Caco-2 (cell line): ENCODE results near the gene ABCB11. TPM values are rescaled to one million over a fixed set of nuclear protein-coding genes. Genes with fewer than 3 reads are reported as not detected.

Source experiments
- BruUV-seq: library from RNA; stranded (reverse); fragments of 400-500 nt; replicated peaks from 2 replicates; lab custom pipeline; 2021; lab: Mats Ljungman, UMichigan
- CTCF ChIA-PET: fragments of 300-600 bp; sonication (Branson Sonifier 250); formaldehyde crosslinking; loops from one replicate; lab custom pipeline; 2022; ENCODE audit warnings: antibody characterized with exemption; lab: Charles Lee
- POLR2A ChIA-PET: fragments of 300-600 bp; sonication (Branson Sonifier 250); formaldehyde crosslinking; loops from one replicate; lab custom pipeline; 2022; ENCODE audit warnings: antibody characterized with exemption; lab: Charles Lee
- DNase-seq, 2 experiments: peaks; one replicate each; pipeline versions ENCODE4 v3.0.0 to v3.0.0-alpha.2; 2020 to 2022
- H3K27me3 ChIP-seq: replicated peaks from 2 replicates; pipeline ENCODE4 v1.6.0; 2011; ENCODE audit warnings: low read length; ENCODE audit not compliant: control insufficient read depth, insufficient read depth
- H3K36me3 ChIP-seq: 2 replicates; pipeline ENCODE4 v1.5.1; 2011; ENCODE audit warnings: low read length; ENCODE audit not compliant: control insufficient read depth, insufficient read depth
- H3K4me1 ChIP-seq: fragments of 250-450 bp; sonication (Bioruptor Pico); 2 replicates; pipeline ENCODE4 v1.5.1; 2020; ENCODE audit warnings: mild to moderate bottlenecking
- H3K4me3 ChIP-seq: 2 replicates; pipeline ENCODE4 v1.5.1; 2011; ENCODE audit warnings: low read depth, mild to moderate bottlenecking, control low read depth, low read length
- H3K9me3 ChIP-seq: fragments of 250-450 bp; sonication (Bioruptor Pico); 2 replicates; pipeline ENCODE4 v1.5.1; 2020; ENCODE audit warnings: mild to moderate bottlenecking, moderate library complexity
- H3K27ac Mint-ChIP-seq: one replicate; pipeline ENCODE4 v1.8.0; 2022; ENCODE audit warnings: mixed read lengths; ENCODE audit not compliant: unreplicated experiment
- H3K27me3 Mint-ChIP-seq: one replicate; pipeline ENCODE4 v1.8.0; 2022; ENCODE audit warnings: mixed read lengths; ENCODE audit not compliant: insufficient read depth, unreplicated experiment
- H3K36me3 Mint-ChIP-seq: one replicate; pipeline ENCODE4 v1.8.0; 2022; ENCODE audit warnings: mild to moderate bottlenecking, mixed read lengths; ENCODE audit not compliant: insufficient read depth, unreplicated experiment
- H3K4me1 Mint-ChIP-seq: one replicate; pipeline ENCODE4 v1.8.0; 2022; ENCODE audit warnings: low read depth, mixed read lengths; ENCODE audit not compliant: unreplicated experiment
- H3K4me3 Mint-ChIP-seq: one replicate; pipeline ENCODE4 v1.8.0; 2022; ENCODE audit warnings: mild to moderate bottlenecking, moderate library complexity, mixed read lengths; ENCODE audit not compliant: unreplicated experiment
- H3K9me3 Mint-ChIP-seq: one replicate; pipeline ENCODE4 v1.8.0; 2022; ENCODE audit warnings: mixed read lengths; ENCODE audit not compliant: unreplicated experiment
- intact Hi-C: fragments of 100-400 bp; cut with micrococcal nuclease; formaldehyde crosslinking; loops from one replicate; pipeline ENCODE4 v1.10.0; 2022; ENCODE audit not compliant: unreplicated experiment
- total RNA-seq: library from RNA; stranded (reverse); gene quantifications from 2 replicates; pipeline ENCODE4 v1.2.3, GENCODE V29; 2022
- TF ChIP-seq, protein P1 (sequence below), 2 experiments: fragments of 200-600 bp in 1 of 2; IDR thresholded peaks; 1 replicate in 1 of 2; 2 replicates in 1 of 2; pipeline versions ENCODE4 v1.5.1 to v1.8.0; 2011 to 2022; ENCODE audit warnings: antibody characterized with exemption in 1 of 2, control low read depth in 1 of 2, inconsistent platforms in 1 of 2, low read depth in 1 of 2, low read length in 1 of 2, mild to moderate bottlenecking in 1 of 2, moderate library complexity in 1 of 2; ENCODE audit not compliant: insufficient read depth in 1 of 2, severe bottlenecking in 1 of 2, unreplicated experiment in 1 of 2

The ABCB11 gene
- total RNA-seq, 1 experiment from 2014 or later: not detected

DNA sequence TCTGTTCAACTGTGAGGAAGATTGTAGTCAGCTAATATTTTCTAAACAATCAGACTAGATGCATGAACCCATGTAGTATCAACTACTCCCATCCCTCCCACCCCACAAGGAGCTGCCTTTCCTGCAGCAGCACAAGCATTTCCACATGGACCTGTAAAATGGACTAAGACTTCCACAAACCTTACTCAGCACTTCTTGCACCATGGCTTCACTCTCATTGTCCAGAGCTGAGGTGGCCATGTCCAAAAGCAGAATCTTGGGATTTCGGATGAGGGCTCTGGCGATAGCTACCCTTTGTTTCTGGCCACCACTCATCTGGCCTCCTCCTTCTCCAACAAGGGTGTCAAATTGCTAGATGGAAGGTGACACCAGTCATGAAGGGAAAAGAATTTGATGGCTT, 61.3 kb downstream of the ABCB11 start:
- no peak overlapping the region for H3K4me3 Mint-ChIP-seq
- no peak overlapping the region for H3K27ac Mint-ChIP-seq
- no peaks in the 10 kb centered on the region for H3K4me1 Mint-ChIP-seq
- no peaks in the 10 kb centered on the region for H3K36me3 Mint-ChIP-seq
- DNase-seq: no peak
- intact Hi-C loops: no loop called here
- CTCF ChIA-PET: no interaction called here
- Histone ChIP-seq H3K27me3 (no peaks in the 10 kb centered on the region), H3K4me3 (no peak overlapping the region), H3K36me3 (no peaks in the 10 kb centered on the region), H3K9me3 (no peaks in the 10 kb centered on the region), H3K4me1 (no peaks in the 10 kb centered on the region)
- peaks cover 5% of the 10 kb centered on the region for H3K27me3 Mint-ChIP-seq
- H3K9me3 Mint-ChIP-seq: no peaks in the 10 kb centered on the region
- POLR2A ChIA-PET: no interaction called here
- TF ChIP-seq, protein P1, sequence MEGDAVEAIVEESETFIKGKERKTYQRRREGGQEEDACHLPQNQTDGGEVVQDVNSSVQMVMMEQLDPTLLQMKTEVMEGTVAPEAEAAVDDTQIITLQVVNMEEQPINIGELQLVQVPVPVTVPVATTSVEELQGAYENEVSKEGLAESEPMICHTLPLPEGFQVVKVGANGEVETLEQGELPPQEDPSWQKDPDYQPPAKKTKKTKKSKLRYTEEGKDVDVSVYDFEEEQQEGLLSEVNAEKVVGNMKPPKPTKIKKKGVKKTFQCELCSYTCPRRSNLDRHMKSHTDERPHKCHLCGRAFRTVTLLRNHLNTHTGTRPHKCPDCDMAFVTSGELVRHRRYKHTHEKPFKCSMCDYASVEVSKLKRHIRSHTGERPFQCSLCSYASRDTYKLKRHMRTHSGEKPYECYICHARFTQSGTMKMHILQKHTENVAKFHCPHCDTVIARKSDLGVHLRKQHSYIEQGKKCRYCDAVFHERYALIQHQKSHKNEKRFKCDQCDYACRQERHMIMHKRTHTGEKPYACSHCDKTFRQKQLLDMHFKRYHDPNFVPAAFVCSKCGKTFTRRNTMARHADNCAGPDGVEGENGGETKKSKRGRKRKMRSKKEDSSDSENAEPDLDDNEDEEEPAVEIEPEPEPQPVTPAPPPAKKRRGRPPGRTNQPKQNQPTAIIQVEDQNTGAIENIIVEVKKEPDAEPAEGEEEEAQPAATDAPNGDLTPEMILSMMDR (IDR thresholded peaks at IDR 0.05; ENCODE audit: insufficient read depth in 1 of 2, low read depth in 1 of 2, low read length in 1 of 2, severe bottlenecking in 1 of 2, unreplicated experiment in 1 of 2): no peak
- BruUV-seq: no TSS peak

DNA sequence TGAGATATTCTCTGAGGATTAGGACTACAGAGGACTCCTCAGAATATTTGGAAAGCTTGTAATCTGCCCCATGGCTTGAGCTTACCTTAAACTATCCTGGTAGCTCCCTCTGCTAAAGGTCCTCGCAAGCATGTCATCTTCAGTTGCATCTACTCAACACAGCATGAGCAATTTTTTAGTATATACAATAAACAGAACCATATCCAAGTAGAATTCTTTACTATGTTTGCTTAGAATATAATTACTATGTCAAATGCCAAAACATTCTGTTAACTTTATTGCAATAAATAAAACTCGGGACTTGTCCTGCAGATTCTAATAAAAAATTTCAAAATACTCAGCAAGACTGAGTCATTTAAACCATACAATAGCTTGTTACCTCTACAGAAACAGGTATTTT, 62.8 kb downstream of the ABCB11 start:
- BruUV-seq: no TSS peak
- POLR2A ChIA-PET: no interaction called here
- no peaks in the 10 kb centered on the region for H3K27me3 ChIP-seq
- H3K36me3 Mint-ChIP-seq: no peaks in the 10 kb centered on the region
- no peaks in the 10 kb centered on the region for H3K9me3 ChIP-seq
- H3K9me3 Mint-ChIP-seq: no peaks in the 10 kb centered on the region
- no peak for DNase-seq
- TF ChIP-seq, protein P1 (IDR thresholded peaks at IDR 0.05; ENCODE audit: insufficient read depth in 1 of 2, low read depth in 1 of 2, low read length in 1 of 2, severe bottlenecking in 1 of 2, unreplicated experiment in 1 of 2): no peak
- no peak overlapping the region for H3K4me3 ChIP-seq
- CTCF ChIA-PET: no interaction called here
- no peaks in the 10 kb centered on the region for H3K4me1 ChIP-seq
- H3K27ac Mint-ChIP-seq: no peak overlapping the region
- intact Hi-C loops: no loop called here
- H3K27me3 Mint-ChIP-seq: peaks cover 5% of the 10 kb centered on the region
- H3K36me3 ChIP-seq: no peaks in the 10 kb centered on the region
- no peak overlapping the region for H3K4me3 Mint-ChIP-seq
- no peaks in the 10 kb centered on the region for H3K4me1 Mint-ChIP-seq

DNA sequence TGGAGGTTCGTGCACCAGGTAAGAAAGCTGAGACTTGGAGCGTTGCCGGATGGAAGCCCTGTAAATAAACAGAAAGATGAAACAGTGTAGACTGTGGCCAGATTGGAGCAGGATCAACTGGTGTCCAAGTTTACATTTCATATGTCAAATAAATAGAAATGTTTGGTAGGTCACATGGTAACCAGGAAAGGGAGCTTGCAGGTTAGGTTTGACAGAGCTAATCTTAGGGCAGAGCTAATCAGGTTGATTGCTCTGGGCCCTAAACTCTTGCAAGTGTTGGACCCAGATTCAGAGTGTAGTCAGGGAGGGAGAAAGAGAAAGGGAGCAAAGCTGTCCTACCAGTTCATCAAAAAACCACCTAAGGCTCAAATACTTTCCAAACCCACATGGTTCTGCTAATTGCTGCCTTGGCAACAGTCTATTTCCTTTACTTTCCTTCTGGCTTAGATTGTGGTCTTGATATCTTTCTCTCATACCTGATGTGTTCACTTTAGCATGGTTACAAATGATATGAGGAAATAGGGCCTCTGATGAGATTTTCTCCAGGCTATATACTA, 66.8 kb downstream of the ABCB11 start:
- TF ChIP-seq, protein P1 (IDR thresholded peaks at IDR 0.05; ENCODE audit: insufficient read depth in 1 of 2, low read depth in 1 of 2, low read length in 1 of 2, severe bottlenecking in 1 of 2, unreplicated experiment in 1 of 2): no peak
- H3K27me3 Mint-ChIP-seq: no peaks in the 10 kb centered on the region
- Histone ChIP-seq H3K4me1 (no peaks in the 10 kb centered on the region), H3K9me3 (no peaks in the 10 kb centered on the region), H3K36me3 (no peaks in the 10 kb centered on the region), H3K27me3 (no peaks in the 10 kb centered on the region), H3K4me3 (no peak overlapping the region)
- no peaks in the 10 kb centered on the region for H3K4me1 Mint-ChIP-seq
- DNase-seq: no peak
- H3K27ac Mint-ChIP-seq: no peak overlapping the region
- no peaks in the 10 kb centered on the region for H3K36me3 Mint-ChIP-seq
- H3K9me3 Mint-ChIP-seq: no peaks in the 10 kb centered on the region
- H3K4me3 Mint-ChIP-seq: no peak overlapping the region
- CTCF ChIA-PET: no interaction called here
- intact Hi-C loops: loop anchor here (5.0 kb wide), 2 partner anchors 83 to 123 kb away; no protein-coding TSS in a partner anchor
- no TSS peak for BruUV-seq
- POLR2A ChIA-PET: no interaction called here
